HG03060 (cell line): ENCODE results near the gene SDK2.

Experiments
- ATAC-seq: cut with Tn5 transposase; IDR thresholded peaks from one replicate; pipeline ENCODE4 v1.9.1; 2021; ENCODE audit warnings: low read depth, moderate number of reproducible peaks; ENCODE audit not compliant: unreplicated experiment

The SDK2 gene

DNA sequence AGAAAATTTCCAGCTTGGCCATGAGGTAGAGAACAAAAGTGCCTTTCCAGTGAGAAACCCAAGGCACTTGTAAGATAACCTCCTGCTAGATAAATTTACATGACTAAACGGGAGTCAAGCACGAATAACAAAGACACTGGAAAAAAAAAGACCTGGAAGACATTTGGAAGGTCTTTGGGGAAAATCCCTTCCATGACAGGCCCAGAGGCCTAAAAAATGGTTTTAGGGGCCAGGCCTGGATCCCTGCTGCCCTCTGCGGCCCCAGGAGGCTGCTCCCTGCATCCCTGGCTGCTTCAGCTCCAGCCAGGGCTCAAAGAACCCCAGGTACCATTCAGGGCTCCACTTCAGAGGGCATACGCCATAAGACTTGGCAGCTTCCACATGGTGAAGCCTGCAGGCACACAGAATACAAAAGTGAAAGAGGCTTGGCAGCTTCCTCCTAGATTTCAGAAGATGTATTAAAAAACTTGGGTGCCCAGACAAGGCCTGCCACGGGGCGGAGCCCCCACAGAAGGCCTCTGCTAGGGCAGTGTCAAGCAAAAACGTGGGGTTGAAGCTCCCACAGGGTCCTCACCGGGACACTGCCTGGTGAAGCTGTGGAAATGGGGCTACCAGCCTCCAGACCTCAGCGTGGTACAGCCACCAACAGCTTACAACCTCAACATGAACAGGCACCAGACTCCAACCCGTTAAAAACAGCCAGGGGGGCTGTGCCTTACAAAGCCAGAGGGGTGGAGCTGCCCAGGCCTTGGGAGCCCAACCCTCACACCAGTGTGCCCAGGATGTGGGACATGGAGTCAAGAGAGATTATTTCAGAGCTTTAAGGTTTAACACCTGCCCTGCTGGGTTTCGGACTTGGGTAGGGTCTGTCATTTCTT lies 77.1 kb downstream of the SDK2 start:
- no peak for ATAC-seq

- no peak for ATAC-seq
Measured at GRCh38 chr17:73564843-73565242, 79.4 kb downstream of the SDK2 start.

DNA sequence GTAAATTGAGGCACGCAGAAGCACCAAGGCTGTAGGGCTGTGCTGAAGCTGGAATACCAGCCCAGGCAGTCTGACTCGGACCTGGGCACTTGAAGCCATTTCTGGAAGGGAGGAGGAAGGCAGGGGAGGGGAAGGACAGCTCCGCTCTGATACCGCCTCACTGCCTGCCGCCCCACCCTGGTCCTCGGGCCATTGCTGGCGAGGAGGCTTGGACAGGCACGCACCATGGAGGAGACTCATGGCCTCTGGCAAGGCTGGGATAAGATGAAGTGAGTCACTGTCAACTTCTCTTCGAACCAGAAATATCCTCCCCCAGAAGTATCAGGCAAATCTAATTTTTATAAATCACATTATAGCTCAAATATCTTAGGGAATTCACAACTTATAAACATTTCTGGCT lies 81.3 kb downstream of the SDK2 start:
- ATAC-seq: no peak

DNA sequence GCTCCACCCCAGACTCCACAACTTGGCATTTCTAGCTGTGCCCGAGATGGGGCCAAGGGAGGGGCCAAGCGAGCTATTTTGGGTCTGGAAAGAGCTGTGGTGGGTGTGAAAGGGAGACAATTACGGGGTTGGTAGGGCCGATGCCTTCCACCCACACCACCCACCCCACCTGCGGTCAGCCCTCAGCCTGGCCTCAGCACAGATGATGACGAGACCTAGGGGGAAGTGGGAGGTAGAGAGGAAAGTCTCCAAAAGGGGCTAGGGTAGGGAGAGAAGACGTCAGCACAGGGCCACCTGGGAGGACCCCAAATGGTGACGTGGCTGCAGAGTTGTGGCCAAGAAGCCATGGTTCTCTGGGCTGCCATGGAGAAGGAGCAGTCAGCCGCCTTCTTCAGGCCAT lies 83.1 kb downstream of the SDK2 start:
- no peak for ATAC-seq

DNA sequence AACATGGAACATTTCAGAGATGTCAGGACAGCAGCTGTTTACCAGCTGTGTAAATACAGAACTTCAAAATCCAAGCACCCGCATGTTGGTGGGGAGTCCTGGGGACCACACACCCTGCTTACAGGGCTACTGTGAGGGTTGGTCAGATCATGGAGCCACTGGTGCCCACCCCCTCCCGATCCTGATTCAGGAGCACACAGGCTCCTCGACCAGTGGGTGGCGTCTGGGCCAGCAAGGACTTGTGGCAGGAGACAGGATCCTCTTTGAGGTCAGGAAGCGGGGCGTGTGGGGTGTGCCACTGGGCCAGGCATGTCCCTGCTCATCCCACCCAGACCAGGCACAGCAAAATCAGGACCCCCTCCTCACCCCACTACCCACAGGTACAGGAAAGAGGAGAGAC lies 83.6 kb downstream of the SDK2 start:
- no peak for ATAC-seq

GRCh38 chr17:73559532-73559931 lies 84.7 kb downstream of the SDK2 start:
- ATAC-seq: no peak

GRCh38 chr17:73555199-73555960 lies 88.9 kb downstream of the SDK2 start:
- ATAC-seq: no peak

DNA sequence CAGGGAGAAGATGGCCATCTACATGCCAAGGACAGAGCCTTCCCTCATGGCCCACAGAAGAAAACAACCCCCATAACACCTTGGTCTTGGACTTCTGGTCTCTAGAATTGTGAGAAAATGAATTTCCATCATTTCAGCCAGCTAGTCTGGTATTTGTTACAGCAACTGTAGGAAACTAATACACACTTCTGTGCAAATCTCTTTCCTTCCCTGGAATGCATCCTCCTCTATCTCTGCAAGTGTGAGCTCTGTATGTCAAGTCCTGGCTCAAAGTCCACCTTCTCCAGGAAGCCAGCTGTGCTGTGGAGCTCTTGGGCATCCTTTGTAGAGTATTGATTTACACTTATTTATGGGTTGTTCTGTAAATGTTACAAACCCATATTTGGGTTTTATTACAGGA lies 89.7 kb downstream of the SDK2 start:
- no peak for ATAC-seq

DNA sequence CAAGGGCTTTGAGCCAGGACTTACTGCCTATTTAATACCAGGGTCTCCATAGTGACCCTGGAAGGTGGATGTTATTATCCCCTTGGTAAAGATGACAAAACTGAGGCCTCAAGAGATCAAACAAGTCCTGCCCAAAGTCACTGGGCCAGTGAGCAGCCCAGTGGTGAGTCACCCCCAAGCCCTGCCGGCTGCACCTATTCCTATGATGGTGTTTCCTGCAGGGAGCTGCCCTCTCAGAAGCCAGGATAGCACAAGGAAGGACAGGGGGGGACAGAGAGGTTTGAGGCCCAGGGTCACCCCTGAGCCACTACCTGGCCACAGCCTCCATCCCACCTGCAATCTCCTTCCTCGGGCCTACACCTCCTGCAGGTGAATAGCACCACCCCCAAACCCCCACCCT lies 90.9 kb downstream of the SDK2 start:
- ATAC-seq: no peak

- no peak for ATAC-seq
Measured at GRCh38 chr17:73552300-73553048, 91.8 kb downstream of the SDK2 start.

- ATAC-seq: no peak
Measured at GRCh38 chr17:73551759-73552158, 92.5 kb downstream of the SDK2 start.

- no peak for ATAC-seq
Measured at GRCh38 chr17:73551144-73551543, 93.1 kb downstream of the SDK2 start.

DNA sequence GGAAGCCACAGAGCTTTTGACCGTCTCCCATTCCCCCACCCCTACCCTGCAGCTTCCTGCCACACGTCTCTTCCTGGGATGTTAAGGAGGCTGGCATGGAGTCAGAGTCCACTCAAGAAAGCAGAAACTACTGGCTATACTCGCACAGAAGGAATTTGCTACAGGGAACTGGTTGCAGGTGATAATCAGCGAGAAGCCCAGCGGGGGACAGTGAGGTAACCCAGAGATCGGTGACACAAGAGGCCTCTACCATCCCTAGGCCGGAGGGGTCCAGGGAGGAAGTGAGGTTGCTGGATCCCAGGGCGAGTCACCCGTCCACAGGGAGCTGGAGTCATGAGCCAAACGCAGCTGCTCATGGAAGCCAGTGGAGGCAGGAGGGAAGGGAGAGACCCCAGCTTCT lies 93.7 kb downstream of the SDK2 start:
- ATAC-seq: no peak

- ATAC-seq: no peak
Measured at GRCh38 chr17:73549841-73550430, 94.3 kb downstream of the SDK2 start.

- ATAC-seq: no peak
Measured at GRCh38 chr17:73548620-73549311, 95.5 kb downstream of the SDK2 start.

- no peak for ATAC-seq
Measured at GRCh38 chr17:73547790-73548189, 96.5 kb downstream of the SDK2 start.

GRCh38 chr17:73546770-73547536 lies 97.3 kb downstream of the SDK2 start:
- ATAC-seq: no peak

DNA sequence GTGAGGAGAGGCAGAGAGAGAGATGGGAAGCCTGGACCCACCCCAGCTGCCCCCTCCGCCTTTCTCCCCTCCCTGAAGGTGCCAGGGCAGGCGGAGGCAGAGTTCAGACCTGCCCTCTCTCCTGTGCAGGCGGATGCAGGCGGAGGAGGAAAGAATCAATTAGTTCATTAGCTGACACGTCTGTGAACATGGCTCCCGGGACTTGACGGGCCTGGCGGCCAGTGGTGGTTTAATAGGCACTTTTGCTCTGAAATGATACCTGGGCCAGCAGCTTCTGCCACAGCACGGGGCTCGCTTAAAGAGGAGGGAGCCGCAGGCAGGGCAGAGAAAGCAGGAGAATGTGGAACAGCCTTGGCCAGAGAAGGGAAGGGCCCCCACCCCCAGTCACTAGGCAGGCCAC lies 98.1 kb downstream of the SDK2 start:
- ATAC-seq: no peak
